ENCODE results near the gene VSIG10L.

Gene VSIG10L

GRCh38 chr19:51337861-51338562 is 3.9 kb downstream of the VSIG10L start:
- no peak for DNase-seq

- no peak for DNase-seq
Measured at GRCh38 chr19:51337141-51337860, 4.6 kb downstream of the VSIG10L start.

DNA sequence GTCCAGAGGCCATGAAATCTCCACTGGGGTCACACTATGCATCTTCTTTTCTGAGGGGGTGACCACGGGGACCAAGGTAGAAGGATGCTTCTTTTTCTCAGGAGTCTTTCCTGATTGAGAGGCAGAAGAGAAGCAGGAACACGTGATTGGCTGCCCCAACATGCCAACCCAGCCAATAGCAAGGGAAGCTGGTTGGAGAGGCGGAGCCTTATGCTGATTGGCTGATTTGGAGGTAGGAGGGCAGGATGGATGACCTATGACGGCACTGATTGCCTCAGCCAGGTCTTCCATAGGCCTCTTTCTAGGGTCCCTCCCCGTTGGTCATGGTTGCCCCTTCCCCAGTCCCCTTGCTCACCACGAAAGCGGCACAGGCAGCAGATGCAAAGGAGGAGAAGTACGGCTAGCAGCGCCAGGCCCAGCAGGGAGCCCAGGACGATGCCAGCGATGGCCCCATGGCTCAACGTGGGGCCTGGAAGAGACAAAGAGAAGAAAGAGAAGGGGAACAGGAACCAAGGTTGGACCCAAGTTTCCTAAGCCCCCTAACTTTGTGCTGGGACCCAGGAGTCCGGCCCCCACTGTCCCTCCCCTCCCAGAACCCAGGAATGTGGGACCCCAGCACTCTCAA is 8.0 kb downstream of the VSIG10L start:
- DNase-seq = no peak

- DNase-seq = no peak
Measured at GRCh38 chr19:51331716-51332115, 10.2 kb downstream of the VSIG10L start.

DNA sequence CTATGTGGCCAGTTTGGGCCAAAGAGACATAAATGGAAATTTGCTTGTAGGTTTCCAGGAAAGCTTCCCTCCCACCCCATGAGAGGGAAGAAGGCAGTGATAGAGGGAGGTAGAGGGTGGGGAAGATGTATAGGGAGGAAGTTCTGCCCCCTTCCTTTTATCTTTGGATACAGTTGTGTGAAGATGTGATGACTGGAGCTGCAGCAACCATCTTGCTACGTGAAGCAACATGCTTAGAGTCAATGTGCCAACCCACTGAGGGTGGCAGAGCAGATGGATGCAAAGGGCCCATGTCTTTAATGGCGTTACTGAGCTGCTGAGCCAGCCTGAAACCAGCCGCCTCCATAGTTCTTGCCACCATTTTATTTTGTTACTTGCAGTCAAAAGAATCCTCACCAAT is 10.7 kb downstream of the VSIG10L start:
- no peak for DNase-seq

- DNase-seq = no peak
Measured at GRCh38 chr19:51330366-51330765, 11.6 kb downstream of the VSIG10L start.

DNA sequence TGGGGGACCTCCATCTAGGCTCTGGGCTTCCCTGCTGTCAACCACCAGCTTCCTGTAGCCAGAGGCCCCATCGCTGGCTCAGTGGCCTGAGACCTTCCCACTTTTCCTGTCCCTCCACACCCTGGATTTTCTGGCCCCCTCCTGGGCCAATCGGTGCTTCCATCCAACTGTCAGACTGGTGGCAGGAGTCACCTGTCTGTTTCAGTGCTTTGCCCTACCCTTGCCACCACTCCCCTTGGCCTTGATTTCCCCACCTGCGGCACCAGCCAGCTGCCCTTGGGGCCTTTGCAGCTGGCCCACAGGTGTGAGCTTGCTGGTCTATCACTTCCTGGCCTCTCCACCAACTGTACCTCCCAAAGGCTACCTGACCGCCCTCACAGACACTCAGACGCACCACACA is 12.5 kb downstream of the VSIG10L start:
- DNase-seq = no peak

- no peak for DNase-seq
Measured at GRCh38 chr19:51327066-51328001, 14.6 kb downstream of the VSIG10L start.

- no peak for DNase-seq
Measured at GRCh38 chr19:51326216-51327065, 15.5 kb downstream of the VSIG10L start.

DNA sequence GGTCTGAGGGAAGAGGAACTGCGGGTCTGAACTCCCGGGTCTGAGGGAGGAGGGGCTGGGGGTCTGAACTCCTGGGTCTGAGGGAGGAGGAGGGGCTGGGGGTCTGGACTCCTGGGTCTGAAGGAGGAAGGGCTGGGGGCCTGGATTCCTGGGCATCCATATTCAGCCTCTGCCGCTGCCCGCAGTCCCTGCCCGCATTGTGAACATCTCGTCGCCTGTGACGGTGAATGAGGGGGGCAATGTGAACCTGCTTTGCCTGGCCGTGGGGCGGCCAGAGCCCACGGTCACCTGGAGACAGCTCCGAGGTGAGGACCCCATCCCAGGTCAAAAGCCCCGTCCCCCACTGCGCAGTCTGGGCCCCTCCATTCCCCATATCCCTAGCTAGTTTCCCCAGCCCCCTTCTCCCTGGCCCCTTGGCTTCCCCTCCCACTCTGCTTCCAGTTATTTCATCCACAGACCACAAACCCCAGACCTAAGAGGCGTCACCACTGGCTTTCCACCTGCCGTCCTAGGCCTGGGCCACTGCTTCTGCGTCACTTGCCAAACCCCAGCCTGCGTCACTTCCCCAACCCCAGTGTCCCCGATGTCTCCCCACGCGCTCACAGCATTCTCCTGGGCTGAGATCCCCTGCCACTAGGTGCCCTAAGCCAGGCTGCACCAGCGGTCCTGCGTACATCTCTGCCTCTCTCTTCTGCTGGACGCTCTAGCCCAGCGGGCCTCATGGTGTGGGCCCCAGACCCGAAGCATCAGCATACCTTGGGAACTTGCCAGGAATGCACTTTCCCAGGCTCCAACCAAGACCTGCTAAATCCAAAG is 16.6 kb downstream of the VSIG10L start:
- DNase-seq = no peak

DNA sequence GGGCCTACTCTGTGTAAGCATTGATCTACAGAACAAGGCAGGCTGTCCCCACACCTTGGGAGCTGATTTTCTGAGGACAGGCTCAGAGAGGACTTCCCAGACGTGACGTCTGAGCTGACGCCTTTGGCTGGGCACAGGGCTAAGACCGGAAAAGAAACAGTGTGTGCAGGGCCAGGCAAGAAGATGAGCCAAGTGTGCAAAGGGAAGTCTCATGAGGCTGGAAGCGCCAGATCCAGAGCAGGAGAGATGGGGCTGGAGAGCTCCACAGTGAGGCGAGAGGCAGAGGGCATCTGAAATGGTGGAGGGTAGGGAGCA is 17.8 kb downstream of the VSIG10L start:
- DNase-seq = no peak

- DNase-seq = no peak
Measured at GRCh38 chr19:51323481-51324166, 18.3 kb downstream of the VSIG10L start.

- no peak for DNase-seq
Measured at GRCh38 chr19:51321799-51322198, 20.1 kb downstream of the VSIG10L start.

DNA sequence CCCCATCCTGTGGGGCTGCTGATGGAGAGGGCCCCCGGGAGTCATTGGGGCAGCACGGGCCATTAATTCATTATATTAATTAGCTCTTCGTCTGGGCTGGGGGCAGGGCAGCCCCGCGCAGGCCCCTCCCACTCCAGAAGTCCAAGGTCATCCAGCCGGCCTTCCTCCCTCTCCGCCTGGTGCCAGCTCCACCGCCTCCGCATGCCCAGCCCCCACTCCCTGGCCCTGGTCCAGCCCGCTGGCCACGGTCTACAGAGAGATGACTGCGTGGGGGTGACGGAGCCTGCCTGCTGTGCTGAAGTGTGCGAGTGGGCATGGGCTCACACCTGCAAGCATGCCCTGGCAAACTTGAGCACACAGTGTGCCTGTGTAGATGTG is 21.7 kb downstream of the VSIG10L start:
- no peak for DNase-seq

DNA sequence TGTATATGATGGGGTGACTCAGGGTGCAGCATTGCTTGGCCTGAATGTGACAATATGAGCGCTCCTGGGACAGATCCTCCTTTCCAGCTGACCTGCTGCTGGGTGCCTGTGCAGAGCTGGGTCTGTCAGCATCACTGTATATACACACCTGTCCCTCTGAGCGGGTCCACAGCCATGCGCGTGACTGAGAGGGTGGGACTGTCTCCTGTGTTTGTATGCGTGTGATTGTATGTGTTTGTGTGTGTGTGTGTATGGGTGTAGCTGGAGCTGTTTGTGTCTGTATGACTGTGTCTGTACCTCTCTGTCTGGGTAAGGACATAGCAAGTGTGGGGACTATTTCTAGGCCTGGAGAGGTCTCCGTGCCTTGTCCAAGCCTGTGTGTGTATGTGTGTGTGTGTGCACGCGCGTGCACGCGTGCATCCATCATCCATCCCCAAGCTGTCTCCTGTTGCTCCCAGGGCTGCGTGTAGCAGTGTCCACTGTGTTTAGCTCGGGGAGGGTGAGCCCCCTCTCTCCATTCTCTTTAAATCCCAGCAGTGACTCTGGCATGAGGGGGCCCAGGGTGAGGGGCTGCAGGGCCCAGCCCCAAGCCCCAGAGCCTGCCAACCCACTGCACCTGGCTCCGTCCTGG is 22.2 kb downstream of the VSIG10L start:
- DNase-seq = no peak

- DNase-seq = no peak
Measured at GRCh38 chr19:51318687-51319648, 23.0 kb downstream of the VSIG10L start.

DNA sequence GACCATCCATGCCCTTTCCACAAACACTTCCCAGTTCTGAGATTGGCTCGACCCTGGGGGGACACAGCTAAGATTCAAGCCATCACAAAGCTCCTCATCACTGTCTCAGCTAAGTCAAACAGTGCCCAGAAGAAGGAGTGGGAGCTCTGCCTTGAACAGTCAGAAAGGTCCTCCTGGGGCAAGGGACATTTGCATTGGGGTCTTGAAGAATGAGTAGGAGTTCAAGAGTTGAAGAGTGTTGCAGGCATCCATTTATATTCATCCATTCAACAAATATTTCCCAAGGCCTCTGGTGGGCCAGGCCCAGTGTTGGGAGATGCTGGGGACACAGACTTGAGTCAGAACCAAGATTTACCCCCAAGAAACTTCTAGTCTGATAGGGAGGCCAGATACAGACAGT is 24.0 kb downstream of the VSIG10L start:
- DNase-seq = no peak

GRCh38 chr19:51317376-51317775 is 24.6 kb downstream of the VSIG10L start:
- no peak for DNase-seq

DNA sequence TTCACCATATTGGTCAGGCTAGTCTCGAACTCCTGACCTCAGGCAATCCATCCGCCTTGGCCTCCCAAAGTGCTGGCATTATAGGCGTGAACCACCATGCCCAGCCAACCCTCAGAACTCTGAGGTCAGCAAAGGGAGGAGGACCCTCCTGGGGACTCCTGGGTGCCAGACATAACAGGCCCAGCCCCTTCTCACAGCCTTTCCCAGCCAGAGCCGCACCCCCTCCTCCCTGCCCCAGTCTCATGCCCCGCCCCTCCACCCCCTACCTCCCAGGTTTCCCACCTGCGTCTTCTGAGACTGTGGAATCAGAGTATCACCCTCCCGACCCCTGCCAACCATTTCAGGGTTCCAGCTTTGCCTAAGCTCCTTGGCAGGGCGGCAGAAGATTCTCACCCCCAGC is 25.3 kb downstream of the VSIG10L start:
- no peak for DNase-seq

All from NCI-H2081 (cell line).